Heart left ventricle (tissue), 13 donors: Measurements from ENCODE around the gene PKNOX2.

ENCODE experiments used
- POLR2A ChIP-seq, 2 donors: fragments of 450-650 bp; IDR thresholded peaks; one replicate each; pipeline ENCODE4 v1.6.1; 2017; ENCODE audit warnings: antibody characterized with exemption in 2 of 2, mild to moderate bottlenecking in 2 of 2, moderate library complexity in 2 of 2
- TF ChIP-seq, protein P1 (sequence below), 12 donors: fragments of 200-600 bp; sonication (generic) in 4 of 12; IDR thresholded peaks; one replicate each; pipeline versions ENCODE4 v1.5.0 to v1.8.0; 2018 to 2022; ENCODE audit warnings: antibody characterized with exemption in 12 of 12, mild to moderate bottlenecking in 5 of 12
- donor health status: ischemic (EF 13 %, LVEDD 7.1; RV severe dilation, severe dysfunction).
- donor health status: DM: no; HTN: yes; CAD: no.
- donor health status: DM: no; HTN: no; CAD: no.
- donor health status: ischemic (EF 25% LVEDD 6.9; RV normal size, moderate dysfunction).
- donor health status: ischemic (EF 25% LVEDD 5.7; RV mildly dilated, moderate dysfunction).
- donor health status: ischemic (EF 35%, LVEDD 5.7; RV mildly dilated, moderate dysfunction).
- donor health status: nonischemic (EF 11% LVEDD 7.7; RV severe dilation, severe dysfunction).
- donor health status: DM: yes; HTN: yes; CAD: no.
- donor health status: PGD.
- donor health status: ischemic (EF 29% LVEDD 5.4; RV normal size, mild dysfunction).
- donor health status: nonischemic (EF 23%, LVEDD 6.1; RV moderate dilation, normal function).

DNA sequence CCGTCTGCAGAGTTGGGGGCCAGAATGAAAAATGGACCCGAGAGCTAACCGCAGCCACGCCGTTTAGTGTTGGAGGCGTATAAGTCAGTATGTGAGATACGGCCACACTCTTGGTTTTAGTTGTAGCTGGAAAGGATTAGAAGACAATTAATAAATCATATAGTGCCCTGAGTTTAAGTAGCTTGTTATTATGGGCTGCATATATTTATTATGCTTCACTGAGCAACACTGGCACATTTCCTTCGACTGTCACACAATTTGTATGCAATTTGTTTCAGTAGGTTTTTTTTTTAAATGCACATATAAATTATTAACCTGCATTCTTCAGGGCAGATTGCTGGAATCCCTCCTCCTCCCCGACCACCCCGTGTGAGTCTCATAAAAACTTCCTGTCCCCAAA lies 56.9 kb downstream of the PKNOX2 start:
- TF ChIP-seq, protein P1, sequence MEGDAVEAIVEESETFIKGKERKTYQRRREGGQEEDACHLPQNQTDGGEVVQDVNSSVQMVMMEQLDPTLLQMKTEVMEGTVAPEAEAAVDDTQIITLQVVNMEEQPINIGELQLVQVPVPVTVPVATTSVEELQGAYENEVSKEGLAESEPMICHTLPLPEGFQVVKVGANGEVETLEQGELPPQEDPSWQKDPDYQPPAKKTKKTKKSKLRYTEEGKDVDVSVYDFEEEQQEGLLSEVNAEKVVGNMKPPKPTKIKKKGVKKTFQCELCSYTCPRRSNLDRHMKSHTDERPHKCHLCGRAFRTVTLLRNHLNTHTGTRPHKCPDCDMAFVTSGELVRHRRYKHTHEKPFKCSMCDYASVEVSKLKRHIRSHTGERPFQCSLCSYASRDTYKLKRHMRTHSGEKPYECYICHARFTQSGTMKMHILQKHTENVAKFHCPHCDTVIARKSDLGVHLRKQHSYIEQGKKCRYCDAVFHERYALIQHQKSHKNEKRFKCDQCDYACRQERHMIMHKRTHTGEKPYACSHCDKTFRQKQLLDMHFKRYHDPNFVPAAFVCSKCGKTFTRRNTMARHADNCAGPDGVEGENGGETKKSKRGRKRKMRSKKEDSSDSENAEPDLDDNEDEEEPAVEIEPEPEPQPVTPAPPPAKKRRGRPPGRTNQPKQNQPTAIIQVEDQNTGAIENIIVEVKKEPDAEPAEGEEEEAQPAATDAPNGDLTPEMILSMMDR (IDR thresholded peaks at IDR 0.05), result no peak
- no peak for TF ChIP-seq POLR2A (IDR thresholded peaks at IDR 0.05)
